GM18907 (cell line): ENCODE measurements around the gene GRIK1.

Experiments
- ATAC-seq: cut with Tn5 transposase; IDR thresholded peaks from one replicate; pipeline ENCODE4 v1.9.1; 2021; ENCODE audit warnings: mild to moderate bottlenecking, moderate library complexity; ENCODE audit not compliant: unreplicated experiment

Gene GRIK1

GRCh38 chr21:29721964-29722363, 217.8 kb downstream of the GRIK1 start:
- no peak for ATAC-seq

- ATAC-seq, result no peak
Measured at GRCh38 chr21:29721221-29721620, 218.6 kb downstream of the GRIK1 start.

GRCh38 chr21:29719521-29719920, 220.3 kb downstream of the GRIK1 start:
- ATAC-seq, result no peak

GRCh38 chr21:29718081-29718815, 221.5 kb downstream of the GRIK1 start:
- ATAC-seq, result no peak

- no peak for ATAC-seq
Measured at GRCh38 chr21:29717659-29718058, 222.1 kb downstream of the GRIK1 start.

- no peak for ATAC-seq
Measured at GRCh38 chr21:29716753-29717152, 223.0 kb downstream of the GRIK1 start.

GRCh38 chr21:29715089-29715488, 224.7 kb downstream of the GRIK1 start:
- no peak for ATAC-seq

GRCh38 chr21:29712818-29713217, 227.0 kb downstream of the GRIK1 start:
- no peak for ATAC-seq

- ATAC-seq, result no peak
Measured at GRCh38 chr21:29711236-29711635, 228.6 kb downstream of the GRIK1 start.

- no peak for ATAC-seq
Measured at GRCh38 chr21:29710498-29710897, 229.3 kb downstream of the GRIK1 start.

GRCh38 chr21:29708401-29708800, 231.4 kb downstream of the GRIK1 start:
- no peak for ATAC-seq

- no peak for ATAC-seq
Measured at GRCh38 chr21:29704719-29705118, 235.1 kb downstream of the GRIK1 start.

- ATAC-seq, result no peak
Measured at GRCh38 chr21:29701676-29702075, 238.1 kb downstream of the GRIK1 start.

GRCh38 chr21:29697555-29698193, 242.1 kb downstream of the GRIK1 start:
- peak; percentile 66 for ATAC-seq

GRCh38 chr21:29696937-29697336, 242.9 kb downstream of the GRIK1 start:
- ATAC-seq, result no peak

- no peak for ATAC-seq
Measured at GRCh38 chr21:29691616-29692491, 247.9 kb downstream of the GRIK1 start.

GRCh38 chr21:29689753-29690152, 250.0 kb downstream of the GRIK1 start:
- ATAC-seq, result no peak

GRCh38 chr21:29684106-29684505, 255.7 kb downstream of the GRIK1 start:
- ATAC-seq, result no peak

- ATAC-seq, result no peak
Measured at GRCh38 chr21:29682800-29683199, 257.0 kb downstream of the GRIK1 start.

GRCh38 chr21:29680273-29680672, 259.5 kb downstream of the GRIK1 start:
- ATAC-seq, result no peak

- no peak for ATAC-seq
Measured at GRCh38 chr21:29678626-29679025, 261.2 kb downstream of the GRIK1 start.

- peak; percentile 52 for ATAC-seq
Measured at GRCh38 chr21:29677326-29677725, 262.5 kb downstream of the GRIK1 start.
